Measurements from ENCODE around the gene JAKMIP3.

GRCh38 chr10:132030898-132031463, 34.8 kb upstream of the JAKMIP3 start:
- TF ChIP-seq CTCF (IDR thresholded peaks at IDR 0.05; ENCODE audit: low read depth, low read length) (no peak), EZH2phosphoT487 (IDR thresholded peaks at IDR 0.05; ENCODE audit: low read depth) (no peak)
